Measurements from ENCODE around the gene ZNF467. TPM values are rescaled to one million over a fixed set of nuclear protein-coding genes. Genes with fewer than 3 reads are reported as not detected.
A peak's percentile ranks its signal among the peaks of the same experiment; 100 is the strongest.

ZNF467 gene
- total and polyA plus RNA-seq, 2 experiments from 2014 or later: 0.10 to 0.40 TPM

DNA sequence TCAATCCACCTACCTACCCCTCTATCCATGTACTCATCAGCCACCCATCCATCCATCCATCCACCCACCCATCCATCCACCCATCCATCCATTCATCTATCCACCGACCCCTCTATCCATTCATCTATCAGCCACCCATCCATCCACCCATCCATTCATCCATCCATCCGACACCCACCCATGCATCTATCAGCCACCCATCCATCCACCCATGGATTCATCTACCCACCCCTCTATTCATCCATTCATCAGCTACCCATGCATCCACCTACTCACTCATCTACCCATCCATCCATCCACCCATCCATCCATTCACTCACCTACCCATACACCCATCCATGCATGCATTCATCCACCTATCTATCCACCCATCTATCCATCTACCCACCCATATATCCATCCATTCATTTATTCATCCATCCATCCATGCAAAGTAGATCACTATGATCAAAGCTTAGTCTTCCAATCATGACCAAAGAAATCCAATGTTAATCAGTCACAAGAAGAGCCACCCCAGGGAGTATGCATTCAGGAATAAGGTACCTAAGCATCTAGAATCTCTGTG, 27.7 kb upstream of the ZNF467 start (continued):
- TF ChIP-seq, protein P1, sequence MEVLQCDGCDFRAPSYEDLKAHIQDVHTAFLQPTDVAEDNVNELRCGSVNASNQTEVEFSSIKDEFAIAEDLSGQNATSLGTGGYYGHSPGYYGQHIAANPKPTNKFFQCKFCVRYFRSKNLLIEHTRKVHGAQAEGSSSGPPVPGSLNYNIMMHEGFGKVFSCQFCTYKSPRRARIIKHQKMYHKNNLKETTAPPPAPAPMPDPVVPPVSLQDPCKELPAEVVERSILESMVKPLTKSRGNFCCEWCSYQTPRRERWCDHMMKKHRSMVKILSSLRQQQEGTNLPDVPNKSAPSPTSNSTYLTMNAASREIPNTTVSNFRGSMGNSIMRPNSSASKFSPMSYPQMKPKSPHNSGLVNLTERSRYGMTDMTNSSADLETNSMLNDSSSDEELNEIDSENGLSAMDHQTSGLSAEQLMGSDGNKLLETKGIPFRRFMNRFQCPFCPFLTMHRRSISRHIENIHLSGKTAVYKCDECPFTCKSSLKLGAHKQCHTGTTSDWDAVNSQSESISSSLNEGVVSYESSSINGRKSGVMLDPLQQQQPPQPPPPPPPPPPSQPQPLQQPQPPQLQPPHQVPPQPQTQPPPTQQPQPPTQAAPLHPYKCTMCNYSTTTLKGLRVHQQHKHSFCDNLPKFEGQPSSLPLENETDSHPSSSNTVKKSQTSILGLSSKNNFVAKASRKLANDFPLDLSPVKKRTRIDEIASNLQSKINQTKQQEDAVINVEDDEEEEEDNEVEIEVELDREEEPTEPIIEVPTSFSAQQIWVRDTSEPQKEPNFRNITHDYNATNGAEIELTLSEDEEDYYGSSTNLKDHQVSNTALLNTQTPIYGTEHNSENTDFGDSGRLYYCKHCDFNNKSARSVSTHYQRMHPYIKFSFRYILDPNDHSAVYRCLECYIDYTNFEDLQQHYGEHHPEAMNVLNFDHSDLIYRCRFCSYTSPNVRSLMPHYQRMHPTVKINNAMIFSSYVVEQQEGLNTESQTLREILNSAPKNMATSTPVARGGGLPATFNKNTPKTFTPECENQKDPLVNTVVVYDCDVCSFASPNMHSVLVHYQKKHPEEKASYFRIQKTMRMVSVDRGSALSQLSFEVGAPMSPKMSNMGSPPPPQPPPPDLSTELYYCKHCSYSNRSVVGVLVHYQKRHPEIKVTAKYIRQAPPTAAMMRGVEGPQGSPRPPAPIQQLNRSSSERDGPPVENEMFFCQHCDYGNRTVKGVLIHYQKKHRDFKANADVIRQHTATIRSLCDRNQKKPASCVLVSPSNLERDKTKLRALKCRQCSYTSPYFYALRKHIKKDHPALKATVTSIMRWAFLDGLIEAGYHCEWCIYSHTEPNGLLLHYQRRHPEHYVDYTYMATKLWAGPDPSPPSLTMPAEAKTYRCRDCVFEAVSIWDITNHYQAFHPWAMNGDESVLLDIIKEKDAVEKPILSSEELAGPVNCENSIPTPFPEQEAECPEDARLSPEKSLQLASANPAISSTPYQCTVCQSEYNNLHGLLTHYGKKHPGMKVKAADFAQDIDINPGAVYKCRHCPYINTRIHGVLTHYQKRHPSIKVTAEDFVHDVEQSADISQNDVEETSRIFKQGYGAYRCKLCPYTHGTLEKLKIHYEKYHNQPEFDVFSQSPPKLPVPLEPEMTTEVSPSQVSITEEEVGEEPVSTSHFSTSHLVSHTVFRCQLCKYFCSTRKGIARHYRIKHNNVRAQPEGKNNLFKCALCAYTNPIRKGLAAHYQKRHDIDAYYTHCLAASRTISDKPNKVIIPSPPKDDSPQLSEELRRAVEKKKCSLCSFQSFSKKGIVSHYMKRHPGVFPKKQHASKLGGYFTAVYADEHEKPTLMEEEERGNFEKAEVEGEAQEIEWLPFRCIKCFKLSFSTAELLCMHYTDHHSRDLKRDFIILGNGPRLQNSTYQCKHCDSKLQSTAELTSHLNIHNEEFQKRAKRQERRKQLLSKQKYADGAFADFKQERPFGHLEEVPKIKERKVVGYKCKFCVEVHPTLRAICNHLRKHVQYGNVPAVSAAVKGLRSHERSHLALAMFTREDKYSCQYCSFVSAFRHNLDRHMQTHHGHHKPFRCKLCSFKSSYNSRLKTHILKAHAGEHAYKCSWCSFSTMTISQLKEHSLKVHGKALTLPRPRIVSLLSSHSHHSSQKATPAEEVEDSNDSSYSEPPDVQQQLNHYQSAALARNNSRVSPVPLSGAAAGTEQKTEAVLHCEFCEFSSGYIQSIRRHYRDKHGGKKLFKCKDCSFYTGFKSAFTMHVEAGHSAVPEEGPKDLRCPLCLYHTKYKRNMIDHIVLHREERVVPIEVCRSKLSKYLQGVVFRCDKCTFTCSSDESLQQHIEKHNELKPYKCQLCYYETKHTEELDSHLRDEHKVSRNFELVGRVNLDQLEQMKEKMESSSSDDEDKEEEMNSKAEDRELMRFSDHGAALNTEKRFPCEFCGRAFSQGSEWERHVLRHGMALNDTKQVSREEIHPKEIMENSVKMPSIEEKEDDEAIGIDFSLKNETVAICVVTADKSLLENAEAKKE (CRISPR knock-in tag; IDR thresholded peaks at IDR 0.05): no peak
- TF ChIP-seq, protein P2, sequence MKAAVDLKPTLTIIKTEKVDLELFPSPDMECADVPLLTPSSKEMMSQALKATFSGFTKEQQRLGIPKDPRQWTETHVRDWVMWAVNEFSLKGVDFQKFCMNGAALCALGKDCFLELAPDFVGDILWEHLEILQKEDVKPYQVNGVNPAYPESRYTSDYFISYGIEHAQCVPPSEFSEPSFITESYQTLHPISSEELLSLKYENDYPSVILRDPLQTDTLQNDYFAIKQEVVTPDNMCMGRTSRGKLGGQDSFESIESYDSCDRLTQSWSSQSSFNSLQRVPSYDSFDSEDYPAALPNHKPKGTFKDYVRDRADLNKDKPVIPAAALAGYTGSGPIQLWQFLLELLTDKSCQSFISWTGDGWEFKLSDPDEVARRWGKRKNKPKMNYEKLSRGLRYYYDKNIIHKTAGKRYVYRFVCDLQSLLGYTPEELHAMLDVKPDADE (IDR thresholded peaks at IDR 0.05): no peak
- no peak for TF ChIP-seq STAT1 (IDR thresholded peaks at IDR 0.05; ENCODE audit: unreplicated experiment)

DNA sequence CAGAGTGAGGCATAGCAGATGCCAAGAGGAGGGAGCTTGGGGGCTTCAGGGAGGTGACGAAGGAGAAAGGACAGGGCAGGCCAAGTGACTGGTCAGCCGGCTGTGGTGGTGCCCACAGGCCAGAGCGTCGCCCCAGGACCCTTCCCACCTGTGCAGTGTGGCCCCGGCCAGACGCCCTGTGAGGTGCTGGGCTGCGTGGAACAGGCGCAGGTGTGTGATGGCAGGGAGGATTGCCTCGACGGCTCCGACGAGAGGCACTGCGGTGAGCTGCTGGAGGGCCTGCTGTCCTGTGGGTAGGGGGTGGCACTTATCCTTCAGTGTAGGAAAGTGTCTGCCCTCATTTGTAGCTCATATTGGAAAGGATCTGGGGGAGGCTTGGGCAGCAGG, 26.8 kb upstream of the ZNF467 start:
- H3K27me3 ChIP-seq (ENCODE audit: insufficient read depth): no peaks in the 10 kb centered on the region
- Mint-ChIP-seq H3K36me3 (ENCODE audit: low read depth) (no peaks in the 10 kb centered on the region), H3K4me1 (no peaks in the 10 kb centered on the region; the same call in 1 of the 3 replicates), H3K27ac (peak overlapping the region; percentile 81; the same call in 1 of the 2 replicates), H3K9me3 (no peaks in the 10 kb centered on the region), H3K4me3 (no peak overlapping the region; the same call in 2 of the 3 replicates), H3K27me3 (ENCODE audit: insufficient read depth, low read depth, poor library complexity) (peaks cover 5% of the 10 kb centered on the region)
- no peaks in the 10 kb centered on the region for H3K79me2 ChIP-seq (replicated peaks; ENCODE audit: insufficient read depth)
- ATAC-seq: no peak
- no peak overlapping the region for H3K4me3 ChIP-seq
- no peak for DNase-seq (ENCODE audit: low spot score)
- no peaks in the 10 kb centered on the region for H3K9me2 ChIP-seq (ENCODE audit: insufficient read depth)
- H3K36me3 ChIP-seq (ENCODE audit: insufficient read depth): no peaks in the 10 kb centered on the region
- H2AFZ ChIP-seq: no peak overlapping the region
- no peaks in the 10 kb centered on the region for H3F3A ChIP-seq (replicated peaks; ENCODE audit: low read depth)
- no peaks in the 10 kb centered on the region for H3K4me1 ChIP-seq (ENCODE audit: insufficient read depth)
- no peak for TF ChIP-seq ZNF114 (CRISPR knock-in tag; IDR thresholded peaks at IDR 0.05)
- TF ChIP-seq, protein P3, sequence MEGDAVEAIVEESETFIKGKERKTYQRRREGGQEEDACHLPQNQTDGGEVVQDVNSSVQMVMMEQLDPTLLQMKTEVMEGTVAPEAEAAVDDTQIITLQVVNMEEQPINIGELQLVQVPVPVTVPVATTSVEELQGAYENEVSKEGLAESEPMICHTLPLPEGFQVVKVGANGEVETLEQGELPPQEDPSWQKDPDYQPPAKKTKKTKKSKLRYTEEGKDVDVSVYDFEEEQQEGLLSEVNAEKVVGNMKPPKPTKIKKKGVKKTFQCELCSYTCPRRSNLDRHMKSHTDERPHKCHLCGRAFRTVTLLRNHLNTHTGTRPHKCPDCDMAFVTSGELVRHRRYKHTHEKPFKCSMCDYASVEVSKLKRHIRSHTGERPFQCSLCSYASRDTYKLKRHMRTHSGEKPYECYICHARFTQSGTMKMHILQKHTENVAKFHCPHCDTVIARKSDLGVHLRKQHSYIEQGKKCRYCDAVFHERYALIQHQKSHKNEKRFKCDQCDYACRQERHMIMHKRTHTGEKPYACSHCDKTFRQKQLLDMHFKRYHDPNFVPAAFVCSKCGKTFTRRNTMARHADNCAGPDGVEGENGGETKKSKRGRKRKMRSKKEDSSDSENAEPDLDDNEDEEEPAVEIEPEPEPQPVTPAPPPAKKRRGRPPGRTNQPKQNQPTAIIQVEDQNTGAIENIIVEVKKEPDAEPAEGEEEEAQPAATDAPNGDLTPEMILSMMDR (conservative IDR thresholded peaks at IDR 0.05; ENCODE audit: low read depth in 2 of 2): peak in 1 of 2 experiments; percentile 5; a peak in 1 of 4 replicates
- H3K27ac ChIP-seq (ENCODE audit: low read depth): no peak overlapping the region
- no peak overlapping the region for H3K4me2 ChIP-seq
- no peaks in the 10 kb centered on the region for H4K20me1 ChIP-seq (replicated peaks; ENCODE audit: insufficient read depth)
